GM12874 (cell line): ENCODE results near the gene BTBD16.

Experiments
- TF ChIP-seq, protein P1 (sequence below): IDR thresholded peaks from 2 replicates; pipeline ENCODE4 v1.5.1; 2011; ENCODE audit warnings: low read depth, mild to moderate bottlenecking, control low read depth, low read length, moderate library complexity; ENCODE audit not compliant: insufficient read depth

BTBD16 gene

DNA sequence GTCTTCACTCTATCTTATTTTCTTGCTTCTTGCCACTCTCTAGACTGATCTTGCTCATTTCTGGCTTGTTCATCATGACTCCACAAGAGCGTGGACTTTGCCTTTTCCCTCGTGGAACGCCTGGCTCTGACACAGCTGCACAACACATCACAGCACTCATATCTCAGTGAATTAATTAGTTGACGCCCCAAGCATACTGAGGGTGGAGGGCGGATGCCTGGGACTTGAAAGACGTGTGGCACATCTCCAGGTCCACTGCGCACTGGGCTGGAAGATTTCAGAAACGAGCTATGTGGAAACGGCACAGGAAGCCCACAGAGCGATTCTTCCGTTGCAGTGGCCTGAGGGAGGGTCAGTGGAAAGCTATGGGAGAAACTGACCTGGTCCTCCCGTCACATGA lies 79.8 kb downstream of the BTBD16 start:
- TF ChIP-seq, protein P1, sequence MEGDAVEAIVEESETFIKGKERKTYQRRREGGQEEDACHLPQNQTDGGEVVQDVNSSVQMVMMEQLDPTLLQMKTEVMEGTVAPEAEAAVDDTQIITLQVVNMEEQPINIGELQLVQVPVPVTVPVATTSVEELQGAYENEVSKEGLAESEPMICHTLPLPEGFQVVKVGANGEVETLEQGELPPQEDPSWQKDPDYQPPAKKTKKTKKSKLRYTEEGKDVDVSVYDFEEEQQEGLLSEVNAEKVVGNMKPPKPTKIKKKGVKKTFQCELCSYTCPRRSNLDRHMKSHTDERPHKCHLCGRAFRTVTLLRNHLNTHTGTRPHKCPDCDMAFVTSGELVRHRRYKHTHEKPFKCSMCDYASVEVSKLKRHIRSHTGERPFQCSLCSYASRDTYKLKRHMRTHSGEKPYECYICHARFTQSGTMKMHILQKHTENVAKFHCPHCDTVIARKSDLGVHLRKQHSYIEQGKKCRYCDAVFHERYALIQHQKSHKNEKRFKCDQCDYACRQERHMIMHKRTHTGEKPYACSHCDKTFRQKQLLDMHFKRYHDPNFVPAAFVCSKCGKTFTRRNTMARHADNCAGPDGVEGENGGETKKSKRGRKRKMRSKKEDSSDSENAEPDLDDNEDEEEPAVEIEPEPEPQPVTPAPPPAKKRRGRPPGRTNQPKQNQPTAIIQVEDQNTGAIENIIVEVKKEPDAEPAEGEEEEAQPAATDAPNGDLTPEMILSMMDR: no peak

DNA sequence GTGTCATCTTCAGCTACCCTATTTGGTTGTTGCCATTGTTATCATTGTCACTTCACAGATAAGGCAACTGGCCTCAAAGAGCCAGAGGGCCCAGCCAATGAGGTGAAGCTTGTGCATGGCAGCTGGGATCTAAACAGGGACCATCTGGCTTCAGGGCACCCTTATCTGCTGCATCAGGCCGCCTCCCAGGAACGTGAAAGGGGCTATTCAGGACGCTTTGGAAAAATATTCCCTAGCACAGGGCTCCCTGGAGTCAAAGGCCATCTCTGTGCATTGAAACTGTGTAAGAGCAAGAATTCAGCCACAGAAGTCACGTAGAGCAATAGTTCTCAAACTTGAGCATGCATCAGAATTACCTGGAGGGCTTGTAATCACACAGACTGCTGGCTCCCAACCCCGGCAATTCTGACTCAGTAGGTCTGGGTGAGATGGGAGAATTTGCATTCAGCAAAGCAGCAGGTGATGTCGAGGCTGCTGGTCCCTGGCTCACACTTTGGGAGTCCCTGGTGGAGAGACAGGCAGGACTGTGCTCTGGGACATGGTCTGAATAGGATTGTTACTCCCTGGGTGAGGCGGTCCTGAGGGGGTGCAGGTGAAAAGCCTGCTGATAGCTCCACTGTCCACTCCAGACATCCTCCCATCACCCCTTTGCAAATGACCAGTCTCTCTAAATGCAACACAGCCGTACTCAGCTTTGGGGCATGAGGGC lies 81.9 kb downstream of the BTBD16 start:
- TF ChIP-seq, protein P1: no peak

DNA sequence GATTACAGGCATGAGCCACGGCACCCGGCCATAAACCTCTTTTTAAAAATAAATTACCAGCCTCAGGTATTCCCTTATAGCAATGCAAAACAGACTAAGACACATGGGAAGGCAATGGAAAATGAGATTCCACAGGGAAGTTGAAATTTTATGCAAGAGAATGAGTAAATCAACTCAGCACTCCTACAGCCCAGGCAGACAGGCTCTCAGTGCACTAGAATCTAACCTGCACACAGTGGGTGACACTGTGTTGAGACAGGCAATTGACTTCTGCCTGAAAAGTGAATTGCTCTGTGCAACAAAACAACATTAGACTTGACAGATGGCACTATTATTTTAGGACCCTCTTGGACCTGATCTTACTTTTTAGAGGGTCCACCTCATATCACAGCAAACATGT lies 83.3 kb downstream of the BTBD16 start:
- TF ChIP-seq, protein P1: no peak

DNA sequence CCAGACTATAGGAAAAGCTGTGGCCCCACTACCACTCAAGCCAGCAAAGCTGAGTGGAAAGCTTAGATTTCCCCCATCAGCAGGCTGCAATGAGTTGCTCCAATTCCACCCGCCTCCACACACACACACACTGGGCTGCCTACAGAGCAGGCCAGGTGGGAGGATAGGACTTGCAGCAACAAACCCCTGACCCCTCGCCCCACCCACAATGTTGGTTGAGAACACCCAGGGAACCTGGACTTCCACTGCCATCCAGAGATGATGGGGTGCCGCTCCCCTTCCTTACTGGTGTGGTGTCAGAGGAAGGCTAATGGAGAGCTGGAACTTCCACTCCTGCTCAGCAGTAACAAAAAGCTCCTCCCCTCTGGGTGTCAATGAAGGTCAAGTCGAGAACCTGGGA lies 86.6 kb downstream of the BTBD16 start:
- TF ChIP-seq, protein P1: no peak

DNA sequence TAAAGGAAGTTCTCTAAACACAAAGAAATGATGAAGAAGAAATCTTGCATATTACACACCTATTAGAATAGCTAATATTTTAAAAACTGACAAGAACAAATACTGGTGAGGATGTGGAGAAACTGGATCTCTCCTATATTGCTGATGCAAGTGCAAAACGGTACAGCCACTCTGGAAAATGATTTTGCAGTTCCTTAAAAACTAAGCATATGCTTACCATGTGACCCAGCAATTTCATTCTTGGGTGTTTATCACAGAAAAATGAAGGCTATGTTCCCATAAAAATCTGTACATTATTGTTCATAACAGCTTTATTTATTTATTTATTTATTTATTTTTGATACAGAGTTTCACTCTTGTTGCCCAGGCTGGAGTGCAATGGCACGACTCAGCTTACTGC lies 88.5 kb downstream of the BTBD16 start:
- TF ChIP-seq, protein P1: no peak

DNA sequence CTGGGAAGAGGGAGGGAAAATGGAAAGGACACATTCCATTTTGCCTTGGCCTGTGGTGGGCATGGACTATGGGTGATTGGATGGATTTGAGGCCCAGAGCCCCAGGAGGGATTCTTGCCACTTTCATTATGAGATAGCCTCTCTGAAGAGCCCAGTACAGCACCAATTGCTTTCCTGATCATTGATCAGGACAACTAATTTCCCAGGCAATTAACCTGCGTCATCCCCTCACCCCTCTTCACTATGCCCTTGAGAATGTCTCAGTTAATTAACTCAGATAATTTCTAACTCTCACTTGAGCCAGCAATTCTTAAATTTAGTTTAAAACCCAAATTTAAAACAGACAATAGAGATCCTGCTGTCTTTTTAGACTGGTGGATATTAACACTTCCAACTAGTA lies 90.0 kb downstream of the BTBD16 start:
- TF ChIP-seq, protein P1: no peak

DNA sequence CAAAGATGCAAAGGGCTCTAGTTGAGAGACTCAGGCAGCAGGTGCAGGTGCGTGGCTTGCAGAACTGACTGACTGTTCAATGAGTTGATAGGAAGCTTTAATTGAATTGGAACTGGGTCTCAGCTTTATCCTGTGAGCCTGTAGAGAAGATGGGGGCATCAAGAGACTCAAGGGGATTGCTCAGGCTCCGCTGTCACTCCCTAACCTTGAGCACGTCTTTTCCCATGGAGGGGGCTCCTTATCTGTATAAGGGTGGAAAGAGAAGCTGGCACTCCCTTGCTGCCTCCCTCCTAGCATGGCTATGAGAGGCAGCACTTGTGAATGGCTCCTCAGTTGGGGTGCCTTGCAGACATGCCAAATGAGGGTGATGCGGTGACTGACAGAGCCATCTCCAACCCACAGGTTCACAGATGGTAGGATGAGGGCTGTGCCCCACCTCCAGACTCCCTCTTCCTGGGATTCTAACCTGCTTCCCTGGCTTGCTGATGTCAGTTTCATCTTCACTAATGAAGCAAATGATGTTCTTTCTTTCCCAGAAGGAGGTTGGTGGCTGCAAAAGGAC lies 91.0 kb downstream of the BTBD16 start:
- TF ChIP-seq, protein P1: no peak
